ENCODE measurements around the gene ARHGAP19.
A peak's percentile ranks its signal among the peaks of the same experiment; 100 is the strongest.

ARHGAP19 gene

GRCh38 chr10:97331153-97331703 lies 38.8 kb upstream of the ARHGAP19 start:
- no peak for TF ChIP-seq ZNF274 (IDR thresholded peaks at IDR 0.05; ENCODE audit: low read depth, low read length)
- no peak overlapping the region for H3K4me3 ChIP-seq (ENCODE audit: low read length)

GRCh38 chr10:97329766-97330165 lies 37.3 kb upstream of the ARHGAP19 start:
- no peak overlapping the region for H3K4me3 ChIP-seq (ENCODE audit: low read length)
- no peak for TF ChIP-seq ZNF274 (IDR thresholded peaks at IDR 0.05; ENCODE audit: low read depth, low read length)

- TF ChIP-seq ZNF274 (IDR thresholded peaks at IDR 0.05; ENCODE audit: low read depth, low read length) = no peak
- no peak overlapping the region for H3K4me3 ChIP-seq (ENCODE audit: low read length)
These were observed 36.4 kb upstream of the ARHGAP19 start for GRCh38 chr10:97328646-97329453.

GRCh38 chr10:97327348-97328294 lies 35.2 kb upstream of the ARHGAP19 start:
- H3K4me3 ChIP-seq (ENCODE audit: low read length) = no peak overlapping the region

GRCh38 chr10:97325754-97326153 lies 33.3 kb upstream of the ARHGAP19 start:
- H3K4me3 ChIP-seq (ENCODE audit: low read length) = no peak overlapping the region
- no peak for TF ChIP-seq ZNF274 (IDR thresholded peaks at IDR 0.05; ENCODE audit: low read depth, low read length)

More at GRCh38 chr10:97327348-97328294, 35.2 kb upstream of the ARHGAP19 start:
- no peak for TF ChIP-seq ZNF274 (IDR thresholded peaks at IDR 0.05; ENCODE audit: low read depth, low read length)

- TF ChIP-seq ZNF274 (IDR thresholded peaks at IDR 0.05; ENCODE audit: low read depth, low read length) = no peak
- H3K4me3 ChIP-seq (ENCODE audit: low read length) = no peak overlapping the region
These were observed 31.1 kb upstream of the ARHGAP19 start for GRCh38 chr10:97323501-97323900.

GRCh38 chr10:97321804-97322190 lies 29.4 kb upstream of the ARHGAP19 start:
- TF ChIP-seq ZNF274 (IDR thresholded peaks at IDR 0.05; ENCODE audit: low read depth, low read length) = no peak
- H3K4me3 ChIP-seq (ENCODE audit: low read length) = no peak overlapping the region

- TF ChIP-seq ZNF274 (IDR thresholded peaks at IDR 0.05; ENCODE audit: low read depth, low read length) = no peak
- H3K4me3 ChIP-seq (ENCODE audit: low read length) = no peak overlapping the region; the same call in 1 of the 2 replicates
These were observed 28.8 kb upstream of the ARHGAP19 start for GRCh38 chr10:97321032-97321803.

GRCh38 chr10:97320480-97321031 lies 28.1 kb upstream of the ARHGAP19 start:
- H3K4me3 ChIP-seq (ENCODE audit: low read length) = peak overlapping the region; percentile 65; the same call in 1 of the 2 replicates
- TF ChIP-seq ZNF274 (IDR thresholded peaks at IDR 0.05; ENCODE audit: low read depth, low read length) = no peak

GRCh38 chr10:97319671-97320479 lies 27.4 kb upstream of the ARHGAP19 start:
- TF ChIP-seq ZNF274 (IDR thresholded peaks at IDR 0.05; ENCODE audit: low read depth, low read length) = no peak

GRCh38 chr10:97318772-97319651 lies 26.6 kb upstream of the ARHGAP19 start, which contains the start of gene FRAT1:
Gene FRAT1, plus strand, starts transcription at chr10:97319271. Its CDS starts 183 bp downstream, at chr10:97319454.
- TF ChIP-seq ZNF274 (IDR thresholded peaks at IDR 0.05; ENCODE audit: low read depth, low read length) = no peak
- peak within 1 kb of the TSS; percentile 65 for H3K4me3 ChIP-seq (ENCODE audit: low read length)

More at GRCh38 chr10:97319671-97320479, 27.4 kb upstream of the ARHGAP19 start:
- H3K4me3 ChIP-seq (ENCODE audit: low read length) = peak overlapping the region; percentile 65

Data from GM08714 (cell line).